ENCODE results near the gene KPNB1.

- TF ChIP-seq CTCF (optimal IDR thresholded peaks at IDR 0.05 in 1 of 3, IDR thresholded peaks at IDR 0.05 in 1 of 3, conservative IDR thresholded peaks at IDR 0.05 in 1 of 3; ENCODE audit: extremely low read depth in 1 of 3, insufficient read depth in 2 of 3, low read length in 3 of 3) (no peak), EZH2 (IDR thresholded peaks at IDR 0.05; ENCODE audit: low read length) (no peak)
Measured at GRCh38 chr17:47712330-47713023, 62.8 kb downstream of the KPNB1 start.

Data from keratinocyte (primary cell).